Brain microvascular endothelial cell (primary cell): Measurements from ENCODE around the gene TOP1.

Experiments used
- DNase-seq: peaks from one replicate; pipeline ENCODE4 v3.0.0-alpha.2; 2020
- H3K27ac ChIP-seq: fragments of 250-450 bp; sonication (Bioruptor Pico); 2 replicates; pipeline ENCODE4 v1.5.1; 2020; ENCODE audit warnings: mild to moderate bottlenecking, moderate library complexity
- H3K27me3 ChIP-seq: fragments of 250-450 bp; sonication (Bioruptor Pico); replicated peaks from 2 replicates; pipeline ENCODE4 v1.5.1; 2020; ENCODE audit warnings: mild to moderate bottlenecking
- H3K36me3 ChIP-seq: fragments of 250-450 bp; sonication (Bioruptor Pico); replicated peaks from 2 replicates; pipeline ENCODE4 v1.5.1; 2020; ENCODE audit warnings: mild to moderate bottlenecking
- H3K4me3 ChIP-seq: 2 replicates; pipeline ENCODE4 v1.5.1; 2011; ENCODE audit warnings: low read depth, mild to moderate bottlenecking, control low read depth, low read length, moderate library complexity
- CTCF ChIP-seq: IDR thresholded peaks from 2 replicates; pipeline ENCODE4 v1.5.1; 2011; ENCODE audit warnings: low read depth, mild to moderate bottlenecking, moderate library complexity, low read length, control low read depth, inconsistent platforms; ENCODE audit errors: missing control alignments
- in situ Hi-C: cut with HindIII; loops from 2 replicates; pipeline ENCODE4 v1.10.0; 2017; ENCODE audit warnings: low sequenced_read_pairs, low pct_ligation_motif_present

Gene TOP1

DNA sequence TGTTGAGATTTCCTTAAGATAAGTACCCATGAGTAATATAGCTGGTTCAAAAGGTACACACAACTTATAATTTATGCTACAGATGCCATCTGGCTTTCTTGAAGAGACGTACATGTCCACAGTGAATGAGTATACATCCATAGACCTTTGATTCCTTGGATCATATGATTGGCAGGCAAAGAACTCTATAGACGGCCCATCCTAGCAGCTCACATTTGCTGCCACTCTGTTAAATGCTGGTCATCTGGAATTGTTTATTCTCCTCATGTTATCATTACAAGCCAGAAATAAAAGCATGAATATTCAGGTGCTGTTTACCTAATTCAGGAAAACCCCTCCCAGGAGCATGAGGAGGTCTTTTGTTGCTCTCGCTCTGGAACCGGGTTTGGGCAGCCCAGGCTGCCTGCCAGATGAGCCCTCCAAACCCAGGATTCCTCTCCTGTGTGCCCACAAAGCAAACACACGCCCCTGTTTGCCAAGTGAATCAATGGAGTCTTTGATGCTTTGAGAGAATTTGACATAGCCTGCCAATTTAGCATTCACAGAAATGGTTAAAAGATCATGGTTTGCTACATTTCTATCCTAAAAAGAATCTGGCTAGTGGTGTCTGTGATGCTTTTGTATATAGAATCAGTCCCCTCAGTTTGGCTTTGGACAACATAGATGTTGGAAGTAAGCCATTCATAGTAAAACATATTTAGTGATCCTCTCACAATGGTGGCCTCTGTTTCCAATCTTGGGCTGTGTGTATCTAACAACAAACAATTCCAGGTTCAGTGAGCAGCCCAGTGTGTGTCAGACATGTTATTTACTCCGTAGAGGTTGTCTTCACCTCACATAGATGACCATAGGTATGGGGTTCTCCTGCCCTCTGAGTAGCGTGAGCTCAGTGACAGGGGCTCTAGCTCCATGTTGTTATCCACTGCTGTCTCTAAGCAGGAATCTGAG lies 91.3 kb downstream of the TOP1 start:
- H3K27me3 ChIP-seq = no peaks in the 10 kb centered on the region
- no peak overlapping the region for H3K27ac ChIP-seq
- H3K4me3 ChIP-seq = no peak overlapping the region
- in situ Hi-C loops = no loop called here
- peaks cover 87% of the 10 kb centered on the region for H3K36me3 ChIP-seq
- DNase-seq = no peak
- no peak for TF ChIP-seq CTCF

DNA sequence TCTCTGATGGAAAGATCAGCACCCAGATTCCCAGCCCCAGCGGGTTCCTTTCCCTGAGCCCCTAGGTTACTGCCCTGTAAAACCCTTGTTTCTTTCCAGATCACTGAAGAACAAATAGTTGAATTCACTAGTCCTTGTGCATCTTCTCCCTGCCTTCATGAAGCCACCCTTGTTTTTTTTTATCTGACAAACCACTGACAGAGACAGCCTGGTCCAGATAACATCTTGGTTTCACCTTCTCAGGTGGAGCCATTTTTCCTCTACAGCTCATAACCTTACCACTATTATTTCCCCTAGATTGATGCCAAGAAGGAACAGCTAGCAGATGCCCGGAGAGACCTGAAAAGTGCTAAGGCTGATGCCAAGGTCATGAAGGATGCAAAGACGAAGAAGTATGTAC lies 92.8 kb downstream of the TOP1 start:
- in situ Hi-C loops = no loop called here
- TF ChIP-seq CTCF = no peak
- H3K4me3 ChIP-seq = no peak overlapping the region
- no peak for DNase-seq
- H3K27ac ChIP-seq = no peak overlapping the region
- H3K36me3 ChIP-seq = peaks cover 87% of the 10 kb centered on the region
- no peaks in the 10 kb centered on the region for H3K27me3 ChIP-seq

DNA sequence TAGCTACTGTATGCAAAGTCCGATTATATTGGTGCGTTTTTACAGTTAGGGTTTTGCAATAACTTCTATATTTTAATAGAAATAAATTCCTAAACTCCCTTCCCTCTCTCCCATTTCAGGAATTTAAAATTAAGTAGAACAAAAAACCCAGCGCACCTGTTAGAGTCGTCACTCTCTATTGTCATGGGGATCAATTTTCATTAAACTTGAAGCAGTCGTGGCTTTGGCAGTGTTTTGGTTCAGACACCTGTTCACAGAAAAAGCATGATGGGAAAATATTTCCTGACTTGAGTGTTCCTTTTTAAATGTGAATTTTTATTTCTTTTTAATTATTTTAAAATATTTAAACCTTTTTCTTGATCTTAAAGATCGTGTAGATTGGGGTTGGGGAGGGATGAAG lies 95.0 kb downstream of the TOP1 start:
- Histone ChIP-seq H3K4me3 (no peak overlapping the region), H3K27ac (no peak overlapping the region)
- in situ Hi-C loops = no loop called here

DNA sequence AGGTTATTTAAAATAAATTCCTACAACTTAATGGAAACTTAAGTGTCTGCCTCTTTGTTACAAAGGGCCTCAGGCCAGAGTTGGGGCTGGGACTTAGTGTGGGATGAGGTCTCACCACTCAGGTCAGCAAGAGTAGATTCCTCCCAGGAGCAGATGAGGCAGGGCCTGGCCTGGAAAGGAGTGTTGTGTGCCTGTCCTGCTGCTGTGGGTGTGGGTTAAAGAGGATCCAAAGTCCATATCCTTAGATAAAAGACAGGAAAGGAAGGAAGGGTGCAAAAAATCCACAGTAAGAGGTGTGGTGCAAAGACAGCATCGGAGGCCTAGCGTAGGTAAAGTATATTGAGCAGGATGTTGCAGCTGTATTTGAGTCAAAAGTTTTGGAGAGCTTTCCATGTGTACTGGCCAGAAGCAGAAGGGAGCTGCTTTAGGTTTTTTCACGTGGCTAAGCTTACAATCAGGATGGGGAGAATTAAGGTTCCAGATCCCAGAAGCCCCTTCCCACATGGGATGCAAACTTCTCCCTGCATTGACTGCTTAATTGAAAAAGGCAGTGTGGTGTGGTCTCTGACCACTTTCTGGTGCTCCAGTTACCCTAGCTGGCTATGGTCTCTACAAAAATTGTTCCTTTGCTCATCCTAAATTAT lies 96.0 kb downstream of the TOP1 start:
- no peak for DNase-seq
- Histone ChIP-seq H3K4me3 (no peak overlapping the region), H3K27ac (no peak overlapping the region), H3K27me3 (no peaks in the 10 kb centered on the region), H3K36me3 (peaks cover 75% of the 10 kb centered on the region)
- no peak for TF ChIP-seq CTCF
- in situ Hi-C loops = no loop called here

More for the DNA sequence above, 95.0 kb downstream of the TOP1 start:
- H3K36me3 ChIP-seq = peaks cover 81% of the 10 kb centered on the region
- DNase-seq = no peak
- no peak for TF ChIP-seq CTCF
- H3K27me3 ChIP-seq = no peaks in the 10 kb centered on the region

DNA sequence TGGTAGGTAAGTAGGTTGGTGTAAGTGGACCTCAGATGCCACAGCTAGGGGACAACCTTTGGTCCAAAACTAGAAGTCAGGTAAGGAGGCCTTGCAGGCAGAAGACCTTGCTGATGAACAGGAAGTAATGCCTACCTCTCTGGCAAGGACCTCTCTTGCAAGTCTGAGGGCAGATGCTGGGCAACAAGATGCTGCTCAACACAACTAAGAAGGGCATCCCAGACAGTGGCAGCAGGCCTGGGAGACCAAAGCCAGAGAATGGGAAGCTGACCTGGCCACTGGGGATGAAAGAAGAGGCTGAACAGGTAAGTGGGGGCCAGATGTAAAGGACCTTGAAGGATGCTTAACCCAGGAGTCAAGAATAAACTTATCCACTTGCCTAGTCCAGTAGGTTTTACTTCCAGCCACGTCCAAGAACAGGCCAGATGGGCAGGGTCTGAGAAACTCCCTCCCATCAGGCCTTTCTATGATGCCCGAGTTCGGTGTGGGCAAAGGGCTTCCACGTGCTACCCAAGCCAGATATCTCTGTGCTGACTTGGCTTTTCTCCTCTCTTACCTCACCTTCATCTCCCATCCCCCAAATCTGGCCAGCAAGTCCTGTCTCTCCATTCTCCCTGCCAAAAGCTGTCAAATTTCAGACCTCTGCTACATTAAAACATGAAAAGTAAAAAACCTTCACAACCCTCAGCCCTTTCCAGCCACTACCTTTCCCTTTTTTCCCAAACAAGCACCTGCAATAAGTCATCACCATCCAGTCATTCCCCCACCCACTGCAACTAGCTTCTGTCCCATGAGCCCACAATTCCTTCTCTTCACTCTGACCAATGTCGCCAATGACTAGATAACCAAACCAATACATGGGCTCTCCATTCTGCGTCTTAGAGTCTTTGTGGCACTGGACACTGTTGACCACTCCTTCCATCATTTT lies 97.2 kb downstream of the TOP1 start:
- Histone ChIP-seq H3K27ac (no peak overlapping the region), H3K4me3 (no peak overlapping the region), H3K36me3 (peaks cover 72% of the 10 kb centered on the region), H3K27me3 (no peaks in the 10 kb centered on the region)
- no peak for DNase-seq
- in situ Hi-C loops = no loop called here
- no peak for TF ChIP-seq CTCF
